Spleen (tissue), 7 donors: ENCODE results near the gene ARHGAP10.

Experiments
- POLR2A ChIP-seq, 3 donors: fragments of 450-650 bp; IDR thresholded peaks; one replicate each; pipeline ENCODE4 v1.5.1; 2017; ENCODE audit warnings: antibody characterized with exemption in 3 of 3, mild to moderate bottlenecking in 1 of 3
- POLR2AphosphoS5 ChIP-seq, 3 donors: sonication (generic); formaldehyde crosslinking; IDR thresholded peaks; one replicate each; pipeline ENCODE4 v1.5.1; 2017; ENCODE audit warnings: antibody characterized with exemption in 3 of 3
- TF ChIP-seq, protein P1 (sequence below), 11 experiments: fragments of 200-600 bp in 7 of 11; fragments of 450-650 bp in 4 of 11; sonication (generic) in 4 of 11; IDR thresholded peaks in 8 of 11; conservative IDR thresholded peaks in 3 of 11; 1 replicate in 7 of 11; 2 replicates in 4 of 11; pipeline versions ENCODE4 v1.4.0 to v1.8.0; 2016 to 2021; ENCODE audit warnings: antibody characterized with exemption in 11 of 11, inconsistent platforms in 4 of 11, mild to moderate bottlenecking in 1 of 11
- donor health status: DM: no; HTN: no; CAD: no; lungs with moderate emphysema.
- donor health status: DM: no; HTN: no; CAD: no.
- donor health status: DM: no; HTN: no; CAD: no.

DNA sequence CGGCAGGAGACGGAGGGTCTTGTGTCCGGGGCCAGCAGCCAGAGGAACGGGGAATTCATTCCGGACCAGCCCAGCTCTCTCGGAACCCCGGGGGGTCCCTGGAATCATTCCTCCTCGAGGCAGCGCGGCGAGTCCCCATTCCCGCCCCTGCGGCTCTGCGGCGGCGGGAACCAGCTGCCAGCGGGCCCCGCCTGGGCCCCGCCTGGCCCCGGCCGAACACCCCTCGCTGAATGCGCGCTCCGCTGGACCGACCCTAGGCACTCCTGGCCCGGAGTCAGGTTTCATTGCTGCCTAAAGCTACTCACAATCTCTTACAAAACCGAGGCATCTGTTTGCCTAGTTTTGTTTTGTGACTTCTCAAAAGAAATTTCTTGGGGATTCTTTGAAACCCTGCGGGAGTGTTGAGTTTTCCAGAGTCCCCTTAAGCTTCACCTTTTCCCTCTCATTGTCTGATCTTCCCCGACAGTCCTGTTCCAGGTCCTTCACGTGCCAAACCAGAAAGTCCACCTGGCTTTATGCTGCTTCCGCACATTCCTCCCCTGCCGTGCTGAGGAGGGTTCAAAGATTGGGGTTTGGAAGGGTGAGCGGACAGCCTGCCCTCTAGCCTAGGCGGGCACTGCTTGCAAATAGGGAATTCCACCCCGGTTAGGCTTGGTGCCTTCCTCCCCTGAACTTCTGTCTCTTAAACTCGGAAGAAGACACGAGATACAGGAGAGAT, 789 bp downstream of the ARHGAP10 start:
- TF ChIP-seq, protein P1, sequence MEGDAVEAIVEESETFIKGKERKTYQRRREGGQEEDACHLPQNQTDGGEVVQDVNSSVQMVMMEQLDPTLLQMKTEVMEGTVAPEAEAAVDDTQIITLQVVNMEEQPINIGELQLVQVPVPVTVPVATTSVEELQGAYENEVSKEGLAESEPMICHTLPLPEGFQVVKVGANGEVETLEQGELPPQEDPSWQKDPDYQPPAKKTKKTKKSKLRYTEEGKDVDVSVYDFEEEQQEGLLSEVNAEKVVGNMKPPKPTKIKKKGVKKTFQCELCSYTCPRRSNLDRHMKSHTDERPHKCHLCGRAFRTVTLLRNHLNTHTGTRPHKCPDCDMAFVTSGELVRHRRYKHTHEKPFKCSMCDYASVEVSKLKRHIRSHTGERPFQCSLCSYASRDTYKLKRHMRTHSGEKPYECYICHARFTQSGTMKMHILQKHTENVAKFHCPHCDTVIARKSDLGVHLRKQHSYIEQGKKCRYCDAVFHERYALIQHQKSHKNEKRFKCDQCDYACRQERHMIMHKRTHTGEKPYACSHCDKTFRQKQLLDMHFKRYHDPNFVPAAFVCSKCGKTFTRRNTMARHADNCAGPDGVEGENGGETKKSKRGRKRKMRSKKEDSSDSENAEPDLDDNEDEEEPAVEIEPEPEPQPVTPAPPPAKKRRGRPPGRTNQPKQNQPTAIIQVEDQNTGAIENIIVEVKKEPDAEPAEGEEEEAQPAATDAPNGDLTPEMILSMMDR (IDR thresholded peaks at IDR 0.05 in 8 of 11, conservative IDR thresholded peaks at IDR 0.05 in 3 of 11) = no peak
- TF ChIP-seq POLR2A (IDR thresholded peaks at IDR 0.05) = no peak
- no peak for TF ChIP-seq POLR2AphosphoS5 (IDR thresholded peaks at IDR 0.05)
